Panc1 (cell line): ENCODE results near the gene HAGH. TPM values are rescaled to one million over a fixed set of nuclear protein-coding genes. Genes with fewer than 3 reads are reported as not detected.
"Not testable (repeated sequence)": the region's sequence is repeated elsewhere in the genome, so short reads cannot be mapped to it uniquely, and the experiment has no call there.

ENCODE experiments used
- ATAC-seq: fragments of 200-7000 bp; cut with Tn5 transposase; 2 replicates; pipeline ENCODE4 v1.9.1; 2020; ENCODE audit warnings: mild to moderate bottlenecking, moderate library complexity
- BruUV-seq: library from RNA; stranded (reverse); fragments of 400-500 nt; replicated peaks from 2 replicates; lab custom pipeline; 2021; lab: Mats Ljungman, UMichigan
- CTCF ChIA-PET: fragments of 300-600 bp; sonication (Branson Sonifier 250); formaldehyde crosslinking; loops from one replicate; lab custom pipeline; 2022; ENCODE audit warnings: antibody characterized with exemption; lab: Charles Lee
- POLR2A ChIA-PET: fragments of 300-600 bp; sonication (Branson Sonifier 250); formaldehyde crosslinking; loops from one replicate; lab custom pipeline; 2022; ENCODE audit warnings: antibody characterized with exemption; lab: Charles Lee
- DNase-seq: peaks from one replicate; pipeline ENCODE4 v3.0.0-alpha.2; 2010; ENCODE audit warnings: low read depth, low spot score
- H3K27ac ChIP-seq: 2 replicates; pipeline ENCODE4 v1.5.1; 2011; ENCODE audit warnings: mild to moderate bottlenecking, low read length, inconsistent platforms
- H3K27me3 ChIP-seq: fragments of 200-500 bp; sonication (Bioruptor generic); 2 replicates; pipeline ENCODE4 v1.6.0; 2014; ENCODE audit warnings: low read length, inconsistent platforms; ENCODE audit not compliant: control insufficient read depth, insufficient read depth
- H3K36me3 ChIP-seq: fragments of 200-500 bp; sonication (Bioruptor generic); 2 replicates; pipeline ENCODE4 v1.5.1; 2014; ENCODE audit warnings: inconsistent platforms, mild to moderate bottlenecking, low read length, moderate library complexity; ENCODE audit not compliant: control insufficient read depth, insufficient read depth
- H3K4me1 ChIP-seq: 2 replicates; pipeline ENCODE4 v1.5.1; 2011; ENCODE audit warnings: inconsistent platforms, mild to moderate bottlenecking, low read length, moderate library complexity; ENCODE audit not compliant: control insufficient read depth, insufficient read depth
- H3K4me3 ChIP-seq, 2 experiments: 2 replicates each; pipeline ENCODE4 v1.5.1; 2011 to 2012; ENCODE audit warnings: low read depth in 2 of 2, low read length in 2 of 2, mild to moderate bottlenecking in 2 of 2, inconsistent platforms in 1 of 2, moderate library complexity in 1 of 2
- H3K9me3 ChIP-seq: fragments of 200-500 bp; sonication (Bioruptor generic); 2 replicates; pipeline ENCODE4 v1.5.1; 2014; ENCODE audit warnings: low read depth, mild to moderate bottlenecking, inconsistent platforms, low read length, moderate library complexity; ENCODE audit not compliant: control insufficient read depth, insufficient read depth
- CTCF ChIP-seq: fragments of 450-650 bp; IDR thresholded peaks from 2 replicates; pipeline ENCODE4 v1.5.1; 2017; ENCODE audit warnings: mild to moderate bottlenecking
- POLR2AphosphoS5 ChIP-seq: IDR thresholded peaks from 2 replicates; pipeline ENCODE4 v1.6.1; 2012; ENCODE audit warnings: mild to moderate bottlenecking, low read depth, low read length, moderate library complexity
- REST ChIP-seq, 2 experiments: IDR thresholded peaks; 2 replicates each; pipeline ENCODE4 v1.6.1; 2011 to 2012; ENCODE audit warnings: low read depth in 2 of 2, control low read depth in 1 of 2, low read length in 1 of 2, mild to moderate bottlenecking in 1 of 2, moderate library complexity in 1 of 2; ENCODE audit not compliant: insufficient read depth in 1 of 2
- SIN3A ChIP-seq: IDR thresholded peaks from 2 replicates; pipeline ENCODE4 v1.6.1; 2012; ENCODE audit warnings: low read depth, mild to moderate bottlenecking, low read length, moderate library complexity, borderline replicate concordance; ENCODE audit not compliant: insufficient read depth
- TCF7L2 ChIP-seq: IDR thresholded peaks from 2 replicates; pipeline ENCODE4 v1.6.1; 2011; ENCODE audit warnings: mild to moderate bottlenecking, low read depth, low read length, inconsistent platforms
- in situ Hi-C: cut with HindIII; loops from 2 replicates; pipeline ENCODE4 v1.10.0; 2016; ENCODE audit warnings: low sequenced_read_pairs, low pct_unique_long_range_greater_than_20kb
- intact Hi-C: fragments of 100-400 bp; cut with micrococcal nuclease; formaldehyde crosslinking; loops from one replicate; pipeline ENCODE4 v1.10.0; 2022; ENCODE audit not compliant: unreplicated experiment
- total RNA-seq: library from RNA; stranded (reverse); gene quantifications from one replicate; pipeline ENCODE4 v1.2.1, GENCODE V29; 2021; ENCODE audit not compliant: unreplicated experiment

Gene HAGH
- total RNA-seq, 1 experiment from 2014 or later, result 58.9 TPM

- POLR2A ChIA-PET, result no interaction called here
- in situ Hi-C loops, result no loop called here
Measured at GRCh38 chr16:1800701-1801100, 25.9 kb downstream of the HAGH start.

GRCh38 chr16:1799263-1799662 is 27.4 kb downstream of the HAGH start:
- H3K27ac ChIP-seq, DNase-seq, H3K4me1 ChIP-seq, CTCF ChIA-PET, ATAC-seq, H3K4me3 ChIP-seq, H3K9me3 ChIP-seq, intact Hi-C loops, H3K36me3 ChIP-seq, POLR2A ChIA-PET, H3K27me3 ChIP-seq, in situ Hi-C loops, BruUV-seq: not testable (repeated sequence)

More at GRCh38 chr16:1800701-1801100, 25.9 kb downstream of the HAGH start:
- Histone ChIP-seq H3K27ac (no peak overlapping the region), H3K4me3 (no peak overlapping the region), H3K36me3 (no peaks in the 10 kb centered on the region), H3K27me3 (no peaks in the 10 kb centered on the region), H3K4me1 (no peaks in the 10 kb centered on the region), H3K9me3 (peaks cover 2% of the 10 kb centered on the region; the same call in 1 of the 2 replicates)
- no TSS peak for BruUV-seq
- intact Hi-C loops, result no loop called here
- DNase-seq (no peak), ATAC-seq (no peak)
- no peak for TF ChIP-seq REST (IDR thresholded peaks at IDR 0.05; ENCODE audit: insufficient read depth in 1 of 2, low read depth in 2 of 2, low read length in 1 of 2)
- TF ChIP-seq SIN3A, result no peak
- TF ChIP-seq TCF7L2, result no peak
- no peak for TF ChIP-seq POLR2AphosphoS5
- TF ChIP-seq CTCF, result no peak
- CTCF ChIA-PET, result no interaction called here

- DNase-seq (no peak), ATAC-seq (no peak)
- Histone ChIP-seq H3K27me3 (no peaks in the 10 kb centered on the region), H3K27ac (no peak overlapping the region), H3K36me3 (no peaks in the 10 kb centered on the region), H3K9me3 (peaks cover 2% of the 10 kb centered on the region; the same call in 1 of the 2 replicates), H3K4me3 (no peak overlapping the region), H3K4me1 (peaks cover 3% of the 10 kb centered on the region; the same call in 1 of the 2 replicates)
- TF ChIP-seq CTCF (no peak), REST (IDR thresholded peaks at IDR 0.05; ENCODE audit: insufficient read depth in 1 of 2, low read depth in 2 of 2, low read length in 1 of 2) (no peak), SIN3A (no peak), POLR2AphosphoS5 (no peak), TCF7L2 (no peak)
- in situ Hi-C loops, result no loop called here
- BruUV-seq, result no TSS peak
- POLR2A ChIA-PET, result no interaction called here
- intact Hi-C loops, result no loop called here
- CTCF ChIA-PET, result no interaction called here
Measured at GRCh38 chr16:1794908-1795666, 31.5 kb downstream of the HAGH start.
